ENCODE data around the gene EFTUD2.

- no peak for TF ChIP-seq CTCF (conservative IDR thresholded peaks at IDR 0.05; ENCODE audit: low read length)
- TF ChIP-seq EZH2phosphoT487 (IDR thresholded peaks at IDR 0.05; ENCODE audit: borderline replicate concordance, low read depth, low read length), result no peak
Observed at GRCh38 chr17:44922136-44922535, 22.9 kb upstream of the EFTUD2 start.

All from OCI-LY7 (cell line).